ENCODE data around the gene TAS1R1. TPM values are rescaled to one million over a fixed set of nuclear protein-coding genes. Genes with fewer than 3 reads are reported as not detected.
A peak's percentile ranks its signal among the peaks of the same experiment; 100 is the strongest.

Gene TAS1R1
- total and polyA plus RNA-seq, 11 donors: not detected

- Histone ChIP-seq H3K27ac (peak overlapping the region in 4 of 12 donors; percentile 2 to 58 (median 32)), H3K4me3 (no peak overlapping the region), H3K36me3 (peaks cover 0 to 84% (median 71%) of the 10 kb centered on the region in 9 donors), H3K4me1 (peaks cover 0 to 94% (median 43%) of the 10 kb centered on the region in 12 donors), H3K27me3 (no peaks in the 10 kb centered on the region), H3K9me3 (no peaks in the 10 kb centered on the region)
- WGBS, 4 donors: 84 to 88% (median 87%) methylated on average over 7 of the region's 7 CpGs
- no peak for TF ChIP-seq POLR2A (IDR thresholded peaks at IDR 0.05)
- TF ChIP-seq CTCF (IDR thresholded peaks at IDR 0.05): no peak
- ATAC-seq (no peak), DNase-seq (no peak)
- intact Hi-C loops (cut with DNase I): no loop called here
Measured at GRCh38 chr1:6590046-6590445, 34.9 kb downstream of the TAS1R1 start.

- Histone ChIP-seq H3K4me1 (peaks cover 0 to 94% (median 50%) of the 10 kb centered on the region in 12 donors), H3K27me3 (no peaks in the 10 kb centered on the region), H3K36me3 (peaks cover 0 to 93% (median 82%) of the 10 kb centered on the region in 9 donors), H3K9me3 (no peaks in the 10 kb centered on the region), H3K4me3 (no peak overlapping the region), H3K27ac (peak overlapping the region in 7 of 12 donors; percentile 2 to 68 (median 20))
- intact Hi-C loops (cut with DNase I): no loop called here
- TF ChIP-seq CTCF (IDR thresholded peaks at IDR 0.05) (no peak), POLR2A (IDR thresholded peaks at IDR 0.05) (no peak)
- 69 to 86% (median 72%) methylated on average over 11 to 13 of the region's 13 CpGs for WGBS, 4 donors
- ATAC-seq: peak; percentile 8 to 38 (median 25)
- DNase-seq: no peak
Measured at GRCh38 chr1:6591222-6591621, 36.1 kb downstream of the TAS1R1 start.

- ATAC-seq: no peak
- 86 to 95% (median 89%) methylated on average over 6 of the region's 6 CpGs for WGBS, 4 donors
- DNase-seq: no peak
- H3K36me3 ChIP-seq: peaks cover 0 to 93% (median 84%) of the 10 kb centered on the region in 9 donors
- H3K27ac ChIP-seq: peak overlapping the region in 8 of 12 donors; percentile 2 to 68 (median 20)
- H3K27me3 ChIP-seq: no peaks in the 10 kb centered on the region
- no peaks in the 10 kb centered on the region for H3K9me3 ChIP-seq
- no peak overlapping the region for H3K4me3 ChIP-seq
- TF ChIP-seq POLR2A (IDR thresholded peaks at IDR 0.05) (no peak), CTCF (IDR thresholded peaks at IDR 0.05) (no peak)
- intact Hi-C loops (cut with DNase I): no loop called here
- peaks cover 0 to 94% (median 53%) of the 10 kb centered on the region in 12 donors for H3K4me1 ChIP-seq
Measured at GRCh38 chr1:6591644-6592043, 36.5 kb downstream of the TAS1R1 start.

- peaks cover 0 to 97% (median 54%) of the 10 kb centered on the region in 12 donors for H3K4me1 ChIP-seq
- TF ChIP-seq CTCF (IDR thresholded peaks at IDR 0.05): no peak
- TF ChIP-seq POLR2A (IDR thresholded peaks at IDR 0.05): no peak
- DNase-seq: peak in 1 of 5 donors; percentile 50
- peak overlapping the region in 7 of 12 donors; percentile 4 to 68 (median 36) for H3K27ac ChIP-seq
- 30 to 70% (median 42%) methylated on average over 5 of the region's 5 CpGs for WGBS, 4 donors
- H3K36me3 ChIP-seq: peaks cover 0 to 99% (median 92%) of the 10 kb centered on the region in 9 donors
- peak in 2 of 4 donors; percentile 38 to 41 for ATAC-seq
- H3K4me3 ChIP-seq: no peak overlapping the region
- intact Hi-C loops (cut with DNase I): no loop called here
- H3K27me3 ChIP-seq: no peaks in the 10 kb centered on the region
- H3K9me3 ChIP-seq: no peaks in the 10 kb centered on the region
Measured at GRCh38 chr1:6592441-6592840, 37.3 kb downstream of the TAS1R1 start.

Measured in heart left ventricle (tissue), 16 donors.